GM21360 (cell line): ENCODE measurements around the gene SH3RF2.

Source experiments
- ATAC-seq: cut with Tn5 transposase; IDR thresholded peaks from one replicate; pipeline ENCODE4 v1.9.1; 2021; ENCODE audit warnings: mild to moderate bottlenecking, moderate library complexity; ENCODE audit not compliant: unreplicated experiment

SH3RF2 gene

GRCh38 chr5:145920542-145921210 is 15.7 kb upstream of the SH3RF2 start:
- ATAC-seq = no peak

- ATAC-seq = no peak
Observed at GRCh38 chr5:145921211-145921610, 15.2 kb upstream of the SH3RF2 start.

GRCh38 chr5:145922059-145922458 is 14.3 kb upstream of the SH3RF2 start:
- ATAC-seq = no peak

GRCh38 chr5:145923405-145923804 is 13.0 kb upstream of the SH3RF2 start:
- ATAC-seq = no peak

- ATAC-seq = no peak
Observed at GRCh38 chr5:145924849-145925248, 11.5 kb upstream of the SH3RF2 start.

GRCh38 chr5:145925353-145925752 is 11.0 kb upstream of the SH3RF2 start:
- no peak for ATAC-seq

GRCh38 chr5:145925803-145926202 is 10.6 kb upstream of the SH3RF2 start:
- ATAC-seq = no peak

- no peak for ATAC-seq
Observed at GRCh38 chr5:145931718-145932117, 4.7 kb upstream of the SH3RF2 start.

GRCh38 chr5:145934276-145934675 is 2.1 kb upstream of the SH3RF2 start:
- no peak for ATAC-seq

- no peak for ATAC-seq
Observed at GRCh38 chr5:145937432-145938250, 1.3 kb downstream of the SH3RF2 start.

GRCh38 chr5:145938776-145939539 is 2.6 kb downstream of the SH3RF2 start:
- ATAC-seq = no peak

GRCh38 chr5:145939540-145940065 is 3.2 kb downstream of the SH3RF2 start:
- no peak for ATAC-seq

GRCh38 chr5:145941096-145941447 is 4.7 kb downstream of the SH3RF2 start:
- no peak for ATAC-seq

GRCh38 chr5:145941448-145942130 is 5.2 kb downstream of the SH3RF2 start:
- ATAC-seq = no peak

GRCh38 chr5:145942201-145942600 is 5.8 kb downstream of the SH3RF2 start:
- no peak for ATAC-seq

GRCh38 chr5:145942749-145943148 is 6.4 kb downstream of the SH3RF2 start:
- ATAC-seq = no peak

- no peak for ATAC-seq
Observed at GRCh38 chr5:145943674-145944121, 7.3 kb downstream of the SH3RF2 start.

GRCh38 chr5:145944328-145944727 is 8.0 kb downstream of the SH3RF2 start:
- ATAC-seq = no peak

- ATAC-seq = no peak
Observed at GRCh38 chr5:145945620-145946111, 9.3 kb downstream of the SH3RF2 start.

GRCh38 chr5:145946112-145946861 is 9.9 kb downstream of the SH3RF2 start:
- peak; percentile 94 for ATAC-seq
